Inflammatory macrophage treated with lipopolysaccharide for 4 hours (primary cell): ENCODE results near the gene GRIK1.
"Not testable (repeated sequence)": the region's sequence is repeated elsewhere in the genome, so short reads cannot be mapped to it uniquely, and the experiment has no call there.

Experiments used
- DNase-seq: peaks from one replicate; pipeline ENCODE4 v3.0.0-alpha.2; 2020

GRIK1 gene

DNA sequence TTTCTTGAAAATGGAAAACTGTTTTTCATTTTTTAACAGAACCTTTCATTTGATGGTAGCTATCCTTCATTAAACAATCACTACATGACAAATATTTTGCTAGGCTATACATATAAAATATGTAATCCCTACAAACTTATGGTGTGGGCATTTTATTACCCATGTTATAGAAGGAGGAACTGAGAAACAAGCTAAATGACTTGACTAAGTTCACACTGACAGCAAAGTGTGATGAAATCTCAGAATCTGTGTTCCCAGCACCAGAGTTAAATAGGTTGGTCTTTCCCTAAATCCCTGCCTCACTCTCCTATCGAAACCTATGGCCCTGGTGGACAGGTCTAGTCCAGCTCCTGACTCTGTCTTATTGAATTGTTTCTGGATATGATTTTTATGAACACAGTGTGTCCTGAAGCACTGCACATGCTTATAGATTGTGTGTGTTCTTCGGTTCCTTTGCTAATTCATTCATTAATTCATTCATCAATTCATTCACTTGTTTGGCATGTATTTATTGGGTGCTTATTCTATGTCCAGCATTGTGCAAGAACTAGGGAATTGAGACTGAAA lies 301.0 kb downstream of the GRIK1 start:
- DNase-seq = peak; percentile 74

DNA sequence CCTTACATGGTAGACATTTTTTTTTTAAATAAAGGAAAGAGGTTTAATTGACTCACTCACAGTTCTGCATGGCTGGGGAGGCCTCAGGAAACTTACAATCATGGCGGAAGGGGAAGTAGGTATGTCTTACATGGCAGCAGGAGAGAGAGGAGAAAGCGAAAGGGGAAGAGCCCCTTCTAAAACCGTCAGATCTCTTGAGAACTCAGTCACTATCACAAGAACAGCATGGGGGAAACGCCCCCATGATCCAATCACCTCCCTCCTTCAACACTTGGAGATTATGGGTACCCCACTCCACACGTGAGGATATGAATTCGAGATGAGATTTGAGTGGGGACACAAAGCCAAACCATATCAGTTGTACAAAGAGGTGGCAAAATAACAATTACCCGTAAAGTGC lies 301.7 kb downstream of the GRIK1 start:
- DNase-seq = peak; percentile 71

DNA sequence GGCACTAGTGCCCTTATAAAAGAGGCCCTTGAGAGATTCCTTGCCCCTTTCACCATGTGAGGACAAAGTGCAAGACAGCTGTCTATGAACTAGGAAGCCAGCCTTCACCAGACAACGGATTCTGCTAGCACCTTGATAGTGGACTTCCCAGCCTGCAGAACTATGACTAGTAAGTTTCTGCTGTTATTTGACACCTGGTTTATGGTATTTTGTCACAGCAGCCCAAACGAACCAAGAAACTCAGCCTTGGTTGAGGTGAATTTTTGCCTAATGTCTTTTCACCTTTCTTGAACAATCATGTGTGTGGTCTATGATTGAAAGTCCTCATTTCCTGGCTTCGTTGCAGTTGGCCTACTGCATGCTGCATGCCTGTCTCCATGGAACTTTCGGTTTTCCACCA lies 302.2 kb downstream of the GRIK1 start:
- no peak for DNase-seq

DNA sequence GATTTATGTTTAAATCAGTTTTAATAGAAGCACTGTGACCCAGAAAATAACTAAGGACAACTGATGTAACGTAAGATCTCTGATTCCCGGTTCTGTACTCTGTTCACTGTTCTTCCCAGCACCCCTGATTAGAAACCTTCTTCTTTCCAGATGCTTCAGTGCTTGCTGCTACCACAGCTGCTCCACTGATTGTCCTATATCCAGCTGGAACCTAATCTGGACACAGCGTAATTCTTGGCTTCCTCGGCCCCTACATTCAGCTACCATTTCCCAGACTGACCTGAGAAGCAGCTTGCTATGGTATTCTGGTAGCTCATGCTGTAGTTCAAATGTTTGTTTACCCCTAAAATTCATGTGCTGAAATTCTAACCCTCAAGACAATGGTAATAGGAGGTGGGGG lies 302.7 kb downstream of the GRIK1 start:
- DNase-seq = no peak

DNA sequence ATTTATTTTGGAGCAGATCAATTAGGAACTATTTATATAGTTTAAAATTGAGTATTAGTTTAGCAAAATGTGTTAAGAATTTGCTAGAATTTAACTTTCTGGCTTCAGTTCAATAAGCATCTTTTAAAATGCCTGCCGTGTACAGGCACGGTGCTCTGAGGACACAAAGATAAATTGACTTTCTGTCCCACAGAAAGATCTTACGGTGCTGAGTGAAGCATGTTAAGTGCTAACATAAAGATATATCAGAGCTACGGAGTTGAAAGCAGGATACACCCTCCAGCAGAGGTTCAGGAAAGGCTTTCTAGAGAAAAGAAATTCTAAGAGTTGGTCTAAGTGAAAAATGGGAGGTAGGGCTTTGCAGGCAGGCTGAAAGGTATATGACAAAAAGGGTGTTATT lies 305.4 kb downstream of the GRIK1 start:
- no peak for DNase-seq

DNA sequence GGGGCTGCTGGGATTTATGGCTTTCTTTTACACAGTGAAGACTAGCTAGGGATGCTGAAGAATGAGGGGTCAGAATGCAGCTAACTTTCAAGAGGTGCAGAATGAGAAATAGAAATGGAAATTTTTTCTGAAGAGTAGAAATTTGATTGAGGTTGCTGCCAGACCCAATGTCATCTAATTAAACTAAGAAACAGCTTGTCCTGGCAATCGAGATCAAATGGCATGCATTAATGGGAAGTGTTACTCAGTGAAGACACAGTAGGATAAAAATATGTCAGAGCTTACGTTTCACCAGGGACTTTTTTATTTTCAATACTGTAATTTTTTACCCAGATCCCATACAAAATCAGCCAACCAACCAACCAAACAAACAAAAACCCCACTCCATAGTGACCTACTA lies 306.0 kb downstream of the GRIK1 start:
- DNase-seq = no peak

DNA sequence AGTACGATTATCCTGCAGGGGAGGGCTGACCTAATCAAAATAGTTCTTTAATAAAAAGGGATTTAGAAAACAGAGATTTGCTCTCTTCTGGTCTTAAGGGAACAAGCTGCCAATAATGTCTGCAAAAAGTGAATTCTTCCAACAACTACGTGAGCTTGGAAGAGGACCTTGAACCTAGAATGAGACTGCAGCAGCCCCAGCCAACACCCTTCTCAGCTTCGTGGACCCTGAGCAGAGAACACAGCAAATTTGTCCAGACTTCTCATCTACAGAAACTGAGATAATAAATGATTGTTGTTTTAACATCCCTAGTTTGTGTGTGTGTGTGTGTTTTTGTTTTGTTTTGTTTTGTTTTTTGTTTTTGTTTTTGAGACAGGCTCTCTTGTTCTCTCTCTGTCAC lies 309.4 kb downstream of the GRIK1 start:
- DNase-seq = no peak

DNA sequence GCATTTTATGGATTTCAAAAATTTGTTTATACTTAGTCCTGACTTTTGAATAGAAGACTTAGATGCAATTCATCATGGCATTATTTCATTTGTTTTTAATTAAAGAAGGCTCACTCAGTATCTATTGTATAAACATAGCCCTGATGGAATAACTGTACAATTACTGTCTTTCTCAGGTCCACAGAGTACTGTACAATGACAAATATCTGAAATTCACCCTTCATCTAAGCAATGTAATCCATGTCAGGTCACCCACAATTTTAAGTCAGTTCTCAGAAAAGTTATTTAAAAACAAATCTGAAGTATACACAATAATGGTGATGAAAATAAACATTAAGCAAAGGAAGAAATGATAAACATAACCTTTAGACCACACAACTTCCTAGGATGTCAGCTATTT lies 311.9 kb downstream of the GRIK1 start:
- DNase-seq = no peak

DNA sequence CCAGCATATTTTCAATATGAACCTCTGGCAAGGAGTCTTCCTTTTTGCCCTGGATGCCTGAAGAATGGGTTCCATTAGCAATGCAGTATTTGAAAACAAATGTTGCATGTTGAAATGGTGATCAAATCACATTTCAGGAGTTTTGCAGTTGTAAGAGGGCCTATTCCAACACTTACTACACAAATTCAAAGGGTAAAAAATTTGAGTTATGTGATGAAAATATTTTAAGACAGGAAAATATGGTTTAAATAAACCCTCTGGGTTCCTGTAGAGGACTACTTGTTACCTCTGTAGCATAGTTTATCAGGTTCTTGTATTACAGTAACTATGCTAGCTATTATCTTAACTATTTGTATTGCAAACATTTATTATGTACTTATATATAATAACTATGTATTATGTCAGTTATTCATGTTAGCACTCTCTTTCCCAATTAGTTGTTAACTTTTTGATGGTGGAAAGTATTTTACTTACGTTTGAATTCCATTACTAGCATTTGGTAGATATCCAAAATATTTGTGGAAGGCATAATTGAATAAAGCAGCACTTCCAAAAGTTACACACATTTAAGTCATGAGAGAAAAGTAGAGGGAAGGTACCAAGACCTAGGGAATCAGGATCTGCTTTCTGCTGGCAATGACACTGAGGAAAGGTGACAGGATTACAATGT lies 312.9 kb downstream of the GRIK1 start:
- DNase-seq = no peak

DNA sequence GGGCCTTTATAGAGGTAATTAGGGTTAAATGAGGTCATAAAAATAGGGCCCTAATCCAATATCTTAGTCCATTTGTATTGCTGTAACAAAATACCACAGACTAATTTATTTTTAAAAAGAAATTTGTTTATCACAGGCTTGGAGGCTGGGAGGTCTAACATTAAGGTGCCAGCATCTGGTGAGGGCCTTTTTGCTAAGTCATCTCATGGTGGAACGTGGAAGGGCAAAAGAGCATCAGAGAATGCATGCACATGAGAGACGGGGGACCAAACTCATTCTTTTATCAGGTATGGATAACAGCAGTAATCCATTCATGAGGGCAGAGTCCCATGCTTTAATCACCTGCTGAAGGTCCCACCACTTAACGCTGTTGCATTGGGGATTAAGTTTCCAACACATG lies 313.8 kb downstream of the GRIK1 start:
- no peak for DNase-seq

DNA sequence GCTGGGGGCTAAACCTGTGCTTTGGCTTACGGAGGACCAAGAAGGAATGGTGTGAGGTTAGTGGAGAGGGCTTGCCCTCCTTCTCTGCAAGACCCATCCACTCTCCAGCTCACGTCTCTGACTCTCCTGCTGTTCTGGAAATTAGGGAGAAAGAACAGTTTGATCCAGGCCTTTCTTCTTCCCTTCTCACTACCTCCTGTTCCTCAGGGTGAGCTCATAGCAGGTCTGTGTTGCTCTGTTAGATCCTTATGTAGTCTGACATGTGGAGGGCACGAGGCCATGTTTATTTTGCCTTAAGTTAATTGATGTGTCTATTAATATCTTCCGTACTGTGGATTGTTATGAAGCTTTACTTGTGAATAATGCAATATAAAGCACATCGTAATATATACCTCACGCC lies 315.0 kb downstream of the GRIK1 start:
- no peak for DNase-seq

DNA sequence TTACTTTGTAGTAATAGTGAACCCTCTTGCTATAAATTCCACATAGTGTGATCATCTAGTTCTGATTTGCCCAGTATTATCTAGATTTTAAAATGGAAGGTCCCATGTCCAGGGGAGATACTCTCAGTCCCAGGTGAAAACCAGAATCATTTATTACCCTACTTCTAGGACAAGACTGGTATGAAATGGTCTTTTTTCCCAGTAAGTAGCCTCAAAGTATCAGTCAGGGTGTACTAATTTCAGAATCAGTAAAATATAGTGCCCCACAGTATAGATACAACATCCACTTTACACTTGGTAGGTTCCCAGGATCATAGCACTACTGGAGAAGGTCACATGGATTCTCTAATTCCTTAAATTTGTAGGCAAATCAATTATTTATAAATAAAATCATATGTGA lies 318.3 kb downstream of the GRIK1 start:
- no peak for DNase-seq

DNA sequence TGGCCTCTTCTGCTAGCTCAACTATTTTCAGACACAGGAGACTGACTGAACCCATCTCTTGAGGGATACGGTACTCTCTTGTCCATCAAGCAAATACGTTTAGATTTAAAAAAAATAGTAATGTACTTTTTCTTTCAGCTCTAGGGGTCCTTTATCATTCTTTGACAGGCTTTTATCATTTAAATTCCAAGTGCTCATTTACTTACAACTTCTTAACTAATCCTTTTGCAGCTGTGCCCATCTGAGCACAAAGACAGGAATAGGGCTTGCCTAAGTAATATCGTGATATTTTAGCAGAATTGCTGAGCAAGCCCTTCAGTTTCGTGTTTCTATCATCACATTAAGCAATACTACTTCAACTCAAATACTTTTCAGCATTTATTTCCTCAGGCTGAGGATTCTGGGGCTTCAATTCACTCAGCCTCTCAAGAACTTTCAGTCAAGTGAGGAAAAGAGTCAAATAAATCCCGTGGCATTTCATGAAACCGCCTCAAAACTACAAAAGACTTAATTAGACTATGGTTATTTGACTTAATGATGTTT lies 323.5 kb downstream of the GRIK1 start:
- no peak for DNase-seq

DNA sequence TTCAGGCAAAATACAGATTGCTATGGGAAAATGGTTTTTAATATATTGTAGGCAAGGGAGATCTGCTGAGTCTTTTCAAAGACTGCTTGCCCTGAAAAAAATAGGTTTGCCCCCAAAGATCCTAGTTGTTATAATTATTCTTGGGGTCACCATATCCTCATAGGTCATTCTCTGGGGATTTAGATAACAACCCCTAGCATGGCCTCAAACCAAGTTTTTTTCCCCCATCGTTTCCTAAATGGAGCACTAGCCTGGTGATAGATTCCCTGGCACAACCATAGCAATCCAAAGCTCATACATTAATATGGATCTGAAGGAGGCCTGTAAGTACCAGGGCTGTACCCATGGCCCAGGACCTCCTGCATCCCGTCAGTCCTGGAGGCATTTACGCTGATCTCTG lies 325.9 kb downstream of the GRIK1 start:
- no peak for DNase-seq

DNA sequence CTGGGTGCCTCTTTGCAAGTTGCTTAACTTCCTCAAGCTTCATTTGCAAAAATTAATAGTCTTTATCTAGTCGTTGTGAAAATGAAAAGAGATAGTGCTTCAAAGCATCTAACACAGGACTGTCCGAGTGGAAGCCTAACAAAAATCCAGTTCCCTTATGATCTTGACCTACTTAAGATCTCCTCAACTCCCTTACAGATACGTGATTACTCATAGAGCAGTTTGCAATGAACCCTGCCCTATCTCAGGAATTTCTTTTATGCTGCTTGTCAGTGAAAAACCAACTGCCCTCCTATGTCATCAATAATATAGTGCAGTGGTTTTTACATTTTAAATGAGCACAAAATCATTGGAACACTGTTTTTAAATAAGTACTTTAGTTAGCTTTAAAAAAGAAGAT lies 326.8 kb downstream of the GRIK1 start:
- no peak for DNase-seq

DNA sequence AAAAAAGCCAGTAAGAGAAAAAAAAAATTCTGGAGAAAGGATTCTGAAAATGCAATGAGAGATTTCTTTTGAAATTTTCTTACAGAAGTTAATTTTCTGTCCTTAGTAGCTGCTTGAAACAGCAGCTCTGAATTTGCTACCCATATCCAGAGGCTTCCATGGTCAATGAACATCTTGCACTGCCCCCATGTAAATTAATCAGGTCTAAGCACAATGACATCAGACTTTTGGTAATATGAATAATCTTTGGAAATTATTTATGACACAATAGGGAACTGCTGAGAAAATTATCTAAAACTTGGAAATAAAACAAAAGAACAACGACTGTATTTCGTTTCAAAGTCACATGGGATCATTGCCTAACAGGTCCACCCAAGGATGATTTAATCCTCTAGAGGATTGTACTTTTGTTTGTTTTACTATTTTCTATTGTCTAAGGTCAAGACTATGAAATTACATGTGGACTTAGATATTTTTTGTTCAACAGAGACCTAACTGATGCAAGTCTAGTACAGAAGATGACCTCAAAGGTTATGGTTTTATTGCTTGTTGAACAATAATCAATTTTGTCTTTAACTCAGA lies 328.9 kb downstream of the GRIK1 start:
- DNase-seq = no peak

DNA sequence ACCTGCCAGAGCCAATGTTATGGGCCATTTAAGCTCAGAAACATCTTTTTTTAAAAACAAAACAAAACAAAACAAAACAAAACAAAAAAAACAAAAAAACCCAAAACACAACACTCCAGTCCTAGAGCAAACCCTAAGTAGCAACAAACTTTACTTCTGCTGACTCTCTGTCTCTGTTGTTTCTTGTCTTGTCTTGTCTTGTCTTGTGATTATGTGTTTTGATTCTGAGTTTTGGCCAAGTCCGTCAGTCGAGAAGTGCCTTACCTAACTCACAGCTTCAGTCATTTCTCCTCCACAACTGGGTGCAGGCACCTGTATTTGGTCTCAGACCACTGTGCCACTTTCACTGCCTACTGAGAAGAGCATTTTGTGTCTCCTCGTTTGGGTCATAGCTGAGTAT lies 333.2 kb downstream of the GRIK1 start:
- DNase-seq = no peak

DNA sequence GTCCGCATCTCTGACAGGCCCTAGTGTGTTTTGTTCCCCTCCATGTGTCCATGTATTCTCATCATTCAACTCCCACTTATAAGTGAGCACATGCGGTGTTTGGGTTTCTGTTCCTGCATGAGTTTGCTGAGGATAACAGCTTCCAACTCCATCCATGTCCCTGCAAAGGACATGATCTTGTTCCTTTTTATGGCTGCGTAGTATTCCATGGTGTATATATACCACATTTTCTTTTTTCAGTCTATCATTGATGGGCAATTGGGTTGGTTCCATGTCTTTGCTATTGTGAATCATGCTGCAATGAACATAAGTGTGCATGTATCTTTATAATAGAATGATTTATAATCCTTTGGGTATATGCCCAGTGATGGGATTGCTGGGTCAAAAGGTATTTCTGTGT lies 334.6 kb downstream of the GRIK1 start:
- not testable (repeated sequence) for DNase-seq

DNA sequence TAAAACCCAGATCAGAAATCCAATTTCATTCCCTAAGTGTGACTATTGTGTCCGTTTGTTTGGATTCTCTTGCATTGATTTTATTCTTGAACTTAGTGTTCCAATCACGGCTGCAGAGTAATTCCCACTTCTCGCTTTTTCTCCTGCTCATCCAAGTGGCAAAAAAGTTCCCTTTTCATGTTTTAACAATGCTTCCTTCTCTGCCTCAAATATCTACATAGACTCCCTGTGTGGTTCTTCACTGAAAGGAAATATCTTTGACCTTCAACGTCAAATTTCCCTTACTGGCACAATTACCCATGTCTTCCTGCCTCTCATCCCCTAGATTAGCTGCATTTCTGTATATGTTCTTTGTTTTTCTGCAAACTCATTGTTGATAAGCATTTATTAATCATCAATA lies 335.7 kb downstream of the GRIK1 start:
- no peak for DNase-seq

DNA sequence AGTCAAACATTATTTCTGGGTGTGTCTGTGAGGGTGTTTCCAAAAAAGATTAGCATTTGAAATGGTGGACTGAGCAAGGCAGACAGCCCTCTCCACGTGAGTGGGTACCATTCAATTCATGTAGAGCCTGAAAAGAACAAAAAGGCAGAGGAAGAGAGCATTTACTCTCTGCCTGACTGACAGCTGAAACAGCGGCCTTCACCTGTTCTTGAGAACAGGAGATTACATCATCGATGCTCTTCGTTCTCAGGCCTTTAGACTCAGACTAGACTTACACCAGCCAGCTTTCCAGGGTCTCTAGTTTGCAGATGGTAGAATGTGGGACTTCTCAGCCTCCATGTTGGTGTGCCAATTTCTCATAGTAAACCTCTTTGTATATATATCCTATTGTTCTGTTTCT lies 338.7 kb downstream of the GRIK1 start:
- no peak for DNase-seq

DNA sequence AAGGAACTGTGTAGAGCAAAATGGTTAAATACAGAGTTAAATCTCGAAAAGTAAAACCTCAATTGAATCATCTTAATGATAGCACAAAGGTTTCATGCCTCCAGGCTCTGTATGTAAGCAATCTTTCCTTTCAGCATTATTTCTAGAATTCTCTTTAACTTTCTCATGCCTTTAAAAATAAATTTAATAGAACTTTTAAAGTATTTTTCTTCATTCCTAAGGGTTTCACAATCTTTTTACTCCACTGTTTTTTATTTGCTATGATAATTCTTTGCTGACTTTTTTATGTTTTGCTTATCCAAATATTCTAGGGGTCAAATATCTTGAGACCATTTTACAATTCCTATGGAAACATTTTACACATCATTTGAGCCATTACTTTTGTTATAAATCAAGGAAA lies 353.1 kb downstream of the GRIK1 start:
- no peak for DNase-seq

DNA sequence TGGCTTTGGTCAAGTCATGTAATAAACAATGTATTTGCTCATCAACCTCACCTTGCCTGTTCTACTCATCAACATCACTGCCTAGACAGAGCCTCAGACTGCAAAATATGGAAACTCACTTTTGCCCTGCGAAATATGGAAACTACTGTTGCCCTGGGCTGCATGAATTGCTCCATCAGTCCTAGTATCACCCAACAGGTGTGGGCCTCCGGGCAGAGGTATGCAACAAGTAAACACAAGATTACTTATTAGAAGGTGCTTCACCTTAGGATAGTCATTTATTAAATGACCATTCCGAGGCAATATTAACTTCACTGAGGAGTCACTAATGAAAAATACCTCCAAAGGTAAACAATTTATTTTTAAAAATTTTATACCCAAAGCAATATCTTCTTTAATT lies 354.3 kb downstream of the GRIK1 start:
- no peak for DNase-seq

DNA sequence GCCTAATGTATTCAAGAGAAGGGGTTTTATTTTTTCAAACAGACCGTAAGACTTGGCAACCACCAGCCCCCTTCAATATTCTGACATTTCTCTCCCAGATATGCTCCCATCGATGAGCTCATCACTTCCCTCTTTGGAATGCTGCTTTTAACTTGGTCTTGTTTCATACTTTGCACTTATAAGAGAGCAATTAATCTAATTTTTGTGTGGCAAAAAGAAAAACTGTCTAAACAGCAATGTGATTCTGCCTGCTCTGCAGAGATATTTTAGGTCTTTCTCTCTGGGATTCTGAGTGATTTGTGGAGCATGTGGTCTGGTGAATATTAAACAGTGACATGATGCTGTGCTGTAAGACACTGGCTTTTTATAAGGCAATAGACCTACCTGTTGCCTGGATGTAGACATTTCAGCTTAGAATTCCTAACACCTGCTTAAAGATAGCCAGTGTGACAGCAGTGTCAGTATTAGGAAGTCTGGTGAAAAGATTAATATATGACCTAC lies 356.3 kb downstream of the GRIK1 start:
- no peak for DNase-seq

DNA sequence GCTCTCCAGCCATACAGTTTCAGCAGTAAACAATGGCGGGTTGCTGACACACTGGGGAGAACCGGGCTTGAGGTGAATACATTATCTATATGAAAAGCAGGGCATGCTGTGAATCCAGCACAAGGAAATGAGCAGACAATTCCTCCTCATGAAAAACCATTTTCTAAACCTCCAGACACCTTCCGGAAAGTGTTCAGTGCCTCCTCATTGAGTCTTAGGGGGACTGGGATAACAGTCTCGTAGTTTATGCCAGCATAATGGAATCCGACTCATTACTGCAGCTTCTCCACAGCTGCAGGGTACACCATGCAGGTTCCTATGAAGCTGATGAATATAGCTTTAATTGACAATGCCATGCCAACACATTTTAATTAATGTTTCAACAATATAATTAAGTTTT lies 356.9 kb downstream of the GRIK1 start:
- no peak for DNase-seq

DNA sequence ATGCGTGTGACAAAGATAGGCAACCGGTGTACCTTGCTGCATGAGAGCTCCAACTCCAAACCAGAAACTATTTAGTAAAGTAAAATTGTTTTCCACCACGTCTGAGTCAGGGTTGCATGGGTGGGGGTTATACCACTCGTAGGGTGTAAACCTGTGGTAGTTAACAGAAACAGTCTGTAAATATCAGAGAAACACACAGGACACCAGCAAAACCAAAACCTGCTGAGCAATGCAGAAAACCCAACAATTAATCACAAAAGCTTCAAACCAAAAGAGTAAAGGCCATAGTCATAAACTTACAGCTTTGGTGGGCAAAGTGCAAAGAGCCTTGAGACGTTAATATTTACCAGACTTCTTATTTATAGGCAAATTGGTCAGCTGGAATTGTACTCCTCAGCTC lies 358.4 kb downstream of the GRIK1 start:
- DNase-seq = no peak
